DOHH2 (cell line): ENCODE results near the gene CT47C1.

Experiments used
- CTCF ChIP-seq: fragments of 200-600 bp; sonication (generic); IDR thresholded peaks from one replicate; pipeline ENCODE4 v1.5.1; 2014; ENCODE audit warnings: antibody characterized with exemption, mild to moderate bottlenecking, low read depth, low read length; ENCODE audit not compliant: poor library complexity, severe bottlenecking
- EZH2phosphoT487 ChIP-seq: fragments of 200-600 bp; sonication (generic); IDR thresholded peaks from 2 replicates; pipeline ENCODE4 v1.6.1; 2017; ENCODE audit warnings: borderline replicate concordance, mild to moderate bottlenecking, antibody characterized with exemption, low read length, moderate library complexity, mixed read lengths

DNA sequence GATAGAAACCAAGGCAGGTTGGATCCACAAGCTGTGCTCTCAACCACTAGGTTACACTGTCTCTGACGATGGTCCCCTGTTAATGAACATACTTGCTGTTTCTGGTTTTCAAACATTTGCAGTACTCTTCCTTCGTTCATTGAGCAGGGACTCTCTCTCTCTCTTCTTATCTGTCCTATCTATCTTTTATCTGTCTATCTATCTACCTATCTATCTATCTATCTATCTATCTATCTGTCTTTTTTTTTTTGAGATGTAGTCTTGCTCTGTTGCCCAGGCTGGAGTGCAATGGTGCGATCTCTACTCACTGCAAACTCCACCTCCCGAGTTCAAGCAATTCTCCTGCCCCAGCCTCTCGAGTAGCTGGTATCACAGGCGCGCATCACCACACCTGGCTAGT is 9.4 kb upstream of the CT47C1 start:
- TF ChIP-seq CTCF (no peak), EZH2phosphoT487 (no peak)
